Glomerular endothelial cell (primary cell): ENCODE results near the gene D2HGDH. TPM values are rescaled to one million over a fixed set of nuclear protein-coding genes. Genes with fewer than 3 reads are reported as not detected.
"Not testable (repeated sequence)": the region's sequence is repeated elsewhere in the genome, so short reads cannot be mapped to it uniquely, and the experiment has no call there.

ENCODE experiments used
- DNase-seq: peaks from one replicate; pipeline ENCODE4 v3.0.0-alpha.2; 2011; ENCODE audit warnings: low read depth, low spot score; ENCODE audit errors: extremely low read depth
- total RNA-seq: library from RNA; depleted of rRNA; stranded (reverse); fragments of >200 nt; gene quantifications from 2 replicates; pipeline ENCODE4 v1.2.3, GENCODE V29; 2015

Gene D2HGDH
- total RNA-seq, 1 donor from 2014 or later = 11.2 TPM

- DNase-seq = no peak
Measured at GRCh38 chr2:241817126-241817820, 82.8 kb downstream of the D2HGDH start.

GRCh38 chr2:241817821-241818215 is 83.4 kb downstream of the D2HGDH start:
- not testable (repeated sequence) for DNase-seq

Other genes with a start within 250 kb of the D2HGDH start
- 285 and 334 TPM in 2 replicates for gene STK25, start 226.0 kb upstream of the D2HGDH start, total RNA-seq
- 99.5 and 117 TPM in 2 replicates for gene BOK, start 175.9 kb upstream of the D2HGDH start, total RNA-seq
- 46.7 and 50.9 TPM in 2 replicates for gene THAP4, start 97.5 kb upstream of the D2HGDH start, total RNA-seq
- 79.1 and 84.4 TPM in 2 replicates for gene ATG4B, start 96.9 kb upstream of the D2HGDH start, total RNA-seq
- gene DTYMK, start 47.8 kb upstream of the D2HGDH start, total RNA-seq = 26.3 and 33.4 TPM in 2 replicates
- gene ING5, start 32.6 kb upstream of the D2HGDH start, total RNA-seq = 7.9 and 16.2 TPM in 2 replicates
- not detected in 2 replicates for gene GAL3ST2, start 42.2 kb downstream of the D2HGDH start, total RNA-seq
- 0.29 TPM in 1 of 2 replicates, not detected in the other for gene NEU4, start 74.6 kb downstream of the D2HGDH start, total RNA-seq
- not detected in 2 replicates for gene PDCD1, start 124.3 kb downstream of the D2HGDH start, total RNA-seq
- gene RTP5, start 135.1 kb downstream of the D2HGDH start, total RNA-seq = not detected in 2 replicates